ENCODE results near the gene GUCY1A2.

The GUCY1A2 gene

DNA sequence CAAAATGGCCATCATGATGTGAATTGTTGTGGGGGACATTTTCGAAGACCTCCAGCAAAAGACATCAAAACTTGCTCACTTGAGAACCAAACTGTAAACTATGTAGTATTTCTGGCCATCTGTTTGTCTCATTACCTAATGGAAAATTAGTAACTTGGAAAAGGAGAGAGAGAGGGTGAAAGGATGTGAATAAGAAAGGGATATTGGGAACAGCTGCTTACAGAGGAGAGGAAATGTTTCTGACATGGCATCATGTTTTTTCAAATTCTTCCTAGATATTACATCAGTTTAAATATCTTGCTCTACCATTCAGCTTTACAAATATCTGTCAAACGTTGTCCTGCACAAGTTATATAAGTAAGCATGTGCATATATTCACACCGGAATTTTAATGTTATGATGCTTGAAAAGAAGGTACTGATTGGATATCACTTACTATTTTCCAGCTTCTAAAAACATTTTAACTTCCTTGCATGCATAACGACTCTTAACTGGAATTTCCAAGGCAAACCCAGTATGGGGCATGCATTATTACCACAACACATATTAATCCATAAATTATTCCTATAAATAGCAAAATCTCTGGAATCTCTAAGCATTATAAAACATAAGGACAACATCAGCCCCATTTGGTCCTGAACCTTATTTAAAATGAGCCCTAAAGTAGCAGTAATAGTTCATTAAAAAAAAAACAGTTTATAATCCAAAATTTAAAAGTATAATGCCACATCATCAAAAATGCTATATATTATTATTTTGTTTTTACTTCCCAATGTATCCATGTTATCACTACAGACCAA lies 20.0 kb downstream of the GUCY1A2 start:
- DNase-seq = no peak

DNA sequence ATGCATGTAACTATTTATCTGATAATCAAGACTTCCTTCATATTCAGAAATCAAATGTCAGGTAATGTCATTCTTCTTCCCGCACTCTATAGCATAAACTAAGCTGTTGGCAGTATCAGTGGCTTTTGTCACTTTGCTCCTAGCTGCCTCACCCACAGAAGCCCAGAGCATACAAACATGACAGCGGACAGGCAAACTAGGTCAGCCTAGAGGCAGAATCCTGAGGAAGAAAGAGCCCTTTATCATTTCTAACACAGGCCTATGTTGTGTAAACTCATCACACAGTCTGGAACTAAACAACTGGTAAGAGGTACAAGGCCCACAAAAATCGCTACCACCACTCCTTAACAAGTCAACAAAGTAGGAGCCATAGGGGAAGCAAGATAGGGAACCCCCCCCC lies 21.0 kb downstream of the GUCY1A2 start:
- no peak for DNase-seq

DNA sequence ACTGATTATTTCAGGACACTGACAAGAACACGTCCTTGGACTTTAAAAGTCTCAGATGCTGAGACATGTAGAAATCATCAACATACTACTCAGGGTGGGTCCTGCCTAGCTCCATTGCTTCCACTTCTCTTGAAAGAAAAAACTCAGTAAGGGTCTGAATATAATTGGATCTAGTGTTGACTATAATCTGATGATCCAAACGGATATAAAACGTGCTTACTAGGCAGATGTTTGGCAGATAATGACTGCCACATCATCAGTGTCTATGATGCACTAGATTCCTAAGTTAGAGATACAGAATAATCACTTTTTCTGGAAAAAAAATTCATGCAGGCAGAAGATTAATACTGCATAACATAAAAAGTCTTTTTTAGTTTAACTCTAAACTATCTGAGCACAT lies 21.6 kb downstream of the GUCY1A2 start:
- no peak for DNase-seq

DNA sequence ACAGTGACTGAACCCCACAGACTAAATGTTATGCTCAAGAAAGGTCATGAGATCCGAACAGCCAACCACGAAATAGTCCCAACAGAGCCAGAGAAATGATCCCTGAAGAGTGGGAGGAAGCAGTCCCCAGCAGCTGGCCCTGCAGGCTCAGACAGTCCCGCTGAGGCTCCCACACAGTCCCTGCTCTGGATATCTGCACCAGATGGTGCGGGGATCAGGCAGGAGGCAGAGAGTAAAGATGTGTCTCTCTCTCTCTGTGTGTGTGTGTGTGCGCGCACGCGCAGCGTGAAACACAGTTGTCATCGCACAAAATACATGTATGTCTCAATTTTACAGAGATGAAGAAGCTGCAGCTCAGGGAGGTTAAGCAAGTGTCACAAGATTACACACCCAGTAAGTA lies 27.9 kb downstream of the GUCY1A2 start:
- DNase-seq = no peak

DNA sequence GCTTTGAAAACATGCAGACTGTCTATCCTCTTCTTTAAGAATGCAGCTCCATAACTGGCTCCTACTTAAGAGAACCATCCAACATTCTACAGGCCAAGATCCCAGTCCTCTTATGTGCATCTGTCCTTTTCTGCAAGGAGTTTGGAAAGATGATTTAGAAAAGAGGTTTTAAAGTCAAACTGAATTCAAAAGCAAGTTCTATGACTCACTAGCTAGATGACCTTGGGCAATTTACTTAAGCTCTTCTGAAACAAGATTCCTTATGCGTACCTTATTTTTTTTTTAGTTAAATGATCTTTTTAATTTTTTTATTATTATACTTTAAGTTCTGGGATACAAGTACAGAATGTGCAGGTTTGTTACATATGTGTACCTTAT lies 29.2 kb downstream of the GUCY1A2 start:
- no peak for DNase-seq

DNA sequence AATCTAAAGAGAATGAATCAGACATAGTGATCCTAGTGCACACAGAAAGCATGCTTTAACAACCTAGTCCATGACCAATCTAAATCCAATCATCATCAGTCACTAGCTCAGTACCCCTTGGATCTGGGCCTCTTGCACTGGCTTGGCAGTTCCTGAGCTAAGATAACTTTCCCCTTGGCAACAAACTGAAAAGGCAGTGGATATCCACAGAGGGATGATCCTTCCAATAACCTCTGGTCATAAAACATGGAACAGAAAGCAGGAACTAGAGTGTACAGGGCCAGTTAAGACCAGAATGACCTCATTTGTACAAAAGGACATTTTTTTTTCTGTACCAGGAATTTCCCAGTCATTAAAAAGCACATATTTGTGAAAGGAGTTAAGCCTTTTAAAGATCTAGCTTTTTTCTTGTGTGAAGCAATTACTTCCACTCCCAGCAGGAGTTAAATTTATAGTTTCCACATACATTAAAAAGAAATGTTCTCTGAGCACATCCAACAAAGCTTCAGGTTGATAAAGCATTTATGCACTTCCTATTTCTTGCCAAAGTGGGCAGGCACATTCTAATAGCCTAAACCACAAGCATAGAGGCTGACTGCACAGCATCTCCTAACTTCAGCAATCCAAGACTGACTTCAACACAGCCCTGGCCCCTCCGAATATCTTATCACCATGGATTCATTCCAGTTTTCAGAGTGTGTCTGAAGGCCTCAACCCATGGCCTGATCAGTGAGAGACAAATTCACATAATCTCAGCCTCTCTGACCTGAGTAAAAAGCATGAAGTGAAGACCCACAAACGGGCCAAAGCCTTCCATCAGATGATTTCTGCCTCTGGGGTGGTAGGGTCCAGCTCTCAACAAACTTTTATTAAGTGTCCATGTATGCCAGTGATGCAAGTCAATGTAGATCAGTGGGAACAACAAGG lies 29.9 kb downstream of the GUCY1A2 start:
- DNase-seq = no peak

DNA sequence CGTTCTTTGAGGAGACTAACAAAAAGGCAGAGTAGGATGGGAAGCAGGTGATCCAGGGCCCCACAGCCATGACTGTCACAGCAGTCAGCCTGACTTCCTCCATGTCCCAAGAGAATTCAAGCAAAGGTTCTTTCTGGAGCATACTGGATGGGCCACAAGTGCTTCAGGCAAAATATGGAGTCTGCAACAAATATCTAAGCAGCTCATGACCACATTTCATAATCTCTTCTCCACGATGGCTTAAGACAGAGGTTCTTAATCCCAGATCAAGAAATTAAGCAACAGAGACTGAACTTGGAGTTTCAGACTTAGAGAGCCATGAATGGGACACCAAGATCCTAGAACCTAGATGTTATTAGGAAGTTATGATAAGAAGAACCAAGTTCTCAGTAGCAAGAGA lies 31.6 kb downstream of the GUCY1A2 start:
- DNase-seq = no peak

DNA sequence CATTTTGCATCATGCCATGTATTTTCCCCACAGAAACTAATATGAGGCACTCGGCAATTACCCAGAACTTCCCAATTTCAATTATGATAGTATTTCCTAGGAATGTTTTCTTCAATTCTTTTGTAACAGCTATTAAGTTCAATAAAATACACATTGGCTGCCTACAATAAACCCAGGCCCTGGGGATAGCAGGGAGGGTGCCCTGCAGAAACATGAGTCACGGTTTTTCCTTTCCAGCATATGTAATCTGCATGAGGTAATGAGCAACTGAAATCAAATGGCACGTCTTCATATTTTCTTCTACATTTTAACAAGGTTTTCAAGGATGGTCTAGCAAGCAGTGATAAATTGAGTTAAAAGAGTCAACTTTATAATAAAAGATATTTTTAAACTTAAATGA lies 32.0 kb downstream of the GUCY1A2 start:
- DNase-seq = no peak

DNA sequence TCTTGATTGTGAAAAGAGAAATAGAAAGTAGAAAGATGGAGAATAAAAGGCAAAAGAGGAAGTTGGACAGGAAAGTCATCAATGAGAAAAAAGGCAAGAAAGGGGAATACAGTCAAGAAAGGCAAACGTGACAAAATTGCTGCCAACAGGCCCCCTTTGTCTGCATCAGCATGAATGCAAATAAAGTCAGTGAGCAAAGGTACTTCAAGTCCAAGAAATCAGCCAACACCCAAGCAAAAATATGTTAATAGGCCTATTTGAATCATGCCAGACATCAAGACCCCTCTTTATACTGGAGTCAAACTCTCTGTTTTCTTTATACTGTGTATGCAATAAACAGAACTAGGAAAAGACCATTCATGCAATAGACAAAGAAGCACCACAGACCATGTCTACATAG lies 34.3 kb downstream of the GUCY1A2 start:
- no peak for DNase-seq

DNA sequence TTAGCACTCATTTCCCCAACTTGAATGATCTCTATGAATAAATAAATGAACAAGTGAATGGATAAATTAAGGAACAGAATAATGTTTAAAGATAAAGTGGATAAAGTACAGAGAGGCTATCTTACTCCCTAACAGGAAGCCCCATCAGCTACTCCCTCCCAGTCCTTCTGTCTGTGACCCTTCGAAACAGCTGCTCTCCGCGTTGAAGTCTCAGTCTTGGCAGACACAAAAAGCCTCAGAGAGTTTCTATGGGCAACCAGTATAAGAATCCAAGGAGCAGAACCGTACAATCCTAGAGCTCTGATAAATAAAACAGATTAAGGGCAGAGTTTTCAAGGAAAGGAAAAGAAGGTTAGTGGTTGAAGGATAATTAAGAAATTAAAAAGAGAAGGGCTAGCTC lies 35.0 kb downstream of the GUCY1A2 start:
- no peak for DNase-seq

DNA sequence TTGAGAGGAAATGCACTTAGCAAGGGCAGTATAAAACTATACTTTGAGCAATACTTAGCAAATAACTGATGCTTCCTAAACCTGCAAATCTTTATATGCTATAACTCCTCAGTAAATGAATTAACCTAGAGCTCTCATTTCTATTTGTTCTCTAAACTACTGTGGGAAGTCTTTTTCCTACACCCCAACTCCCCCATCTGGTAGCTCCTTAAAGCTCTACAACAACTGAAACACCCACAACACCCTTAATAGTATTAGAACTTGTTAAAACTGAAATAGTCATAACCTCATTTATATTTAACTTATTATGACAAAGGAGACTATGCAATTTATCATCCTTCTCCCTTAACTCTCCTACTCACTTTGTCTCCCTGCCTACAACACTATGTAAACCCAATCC lies 43.4 kb downstream of the GUCY1A2 start:
- no peak for DNase-seq

DNA sequence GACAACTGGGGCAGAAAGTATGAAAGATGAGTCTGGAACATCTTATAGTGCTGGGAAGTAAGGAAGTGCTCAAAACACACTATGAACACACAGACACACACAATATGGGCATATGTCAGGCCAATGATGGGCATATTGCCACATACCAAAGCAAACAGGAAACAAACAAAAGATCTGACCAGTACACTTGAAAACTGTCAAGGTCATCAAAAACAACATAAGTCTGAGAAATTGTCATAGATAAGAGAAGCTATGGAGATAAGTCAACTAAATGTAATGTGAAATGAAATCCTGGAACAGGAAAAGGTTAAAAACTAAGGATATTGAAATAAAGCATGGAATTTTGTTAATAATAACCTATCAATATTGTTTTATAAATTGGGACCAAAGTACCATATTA lies 46.4 kb downstream of the GUCY1A2 start:
- DNase-seq = no peak

DNA sequence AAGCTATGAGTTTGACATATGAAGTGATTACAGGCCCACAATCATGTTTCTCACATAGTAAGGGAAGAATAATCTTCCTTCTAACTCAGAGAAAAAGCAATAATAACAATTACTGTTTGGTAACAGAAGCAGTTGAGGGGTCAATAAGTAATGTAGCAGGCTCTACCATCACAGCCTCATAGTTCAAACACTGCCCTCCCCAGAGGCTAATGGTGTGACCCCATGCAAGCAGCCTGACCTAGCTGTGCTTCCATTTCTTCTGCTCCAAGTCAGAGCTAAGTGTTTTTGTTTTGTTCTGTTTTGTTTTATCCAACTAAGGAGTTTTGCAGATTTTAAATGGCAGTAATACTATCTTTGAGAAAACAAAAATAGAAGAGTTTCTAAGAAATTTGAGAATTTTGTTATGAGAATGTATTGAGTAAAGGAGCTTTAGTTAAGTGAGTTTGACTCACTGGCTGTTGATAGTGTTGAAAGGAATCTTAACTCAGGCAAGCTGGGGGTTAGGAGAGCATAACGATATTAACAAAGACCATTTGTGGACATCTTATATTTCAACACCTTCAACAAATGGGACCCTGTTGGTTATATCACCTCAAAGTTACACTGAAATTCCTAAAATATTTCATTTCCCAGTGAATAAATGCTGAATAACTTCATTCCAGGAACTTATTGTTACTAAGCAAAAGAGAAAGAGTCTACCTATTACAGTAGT lies 48.5 kb downstream of the GUCY1A2 start:
- DNase-seq = no peak

DNA sequence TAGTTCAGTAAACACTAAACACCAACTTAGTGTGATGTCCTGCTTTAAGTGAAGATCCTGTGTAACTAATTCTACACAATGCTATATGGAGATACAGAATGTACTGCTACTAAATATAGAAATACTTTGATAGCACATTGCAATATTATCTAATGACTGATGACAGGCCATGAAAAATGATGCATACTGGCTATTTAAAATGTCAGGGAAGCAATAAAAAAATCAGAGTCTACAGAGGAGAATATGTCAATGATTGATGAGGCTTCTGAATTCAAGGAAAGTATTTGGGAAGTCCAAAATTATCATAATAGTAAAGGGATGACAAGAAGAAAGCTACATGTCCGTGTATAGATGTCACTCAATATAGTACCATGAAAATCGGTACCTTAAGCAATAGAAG lies 55.3 kb downstream of the GUCY1A2 start:
- DNase-seq = no peak

DNA sequence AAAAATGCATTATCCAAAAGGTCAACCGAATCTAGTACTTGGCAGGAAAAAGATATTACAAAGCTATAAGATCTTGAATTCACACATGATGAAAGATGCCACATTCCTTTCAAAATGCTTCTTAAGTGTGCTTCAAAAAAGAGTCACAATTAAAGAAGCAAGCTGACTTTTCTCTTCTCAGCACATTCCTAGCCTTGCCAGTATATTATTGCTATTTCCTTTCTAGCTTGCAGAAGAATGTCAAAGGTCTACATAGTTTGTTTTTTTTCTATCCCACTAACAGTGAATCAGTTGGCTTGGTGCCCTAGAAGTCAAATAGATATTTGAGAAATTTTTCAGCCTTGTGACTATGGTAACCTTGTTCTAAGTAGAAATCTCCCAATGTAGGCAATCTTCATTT lies 56.8 kb downstream of the GUCY1A2 start:
- DNase-seq = peak; percentile 20 to 73

DNA sequence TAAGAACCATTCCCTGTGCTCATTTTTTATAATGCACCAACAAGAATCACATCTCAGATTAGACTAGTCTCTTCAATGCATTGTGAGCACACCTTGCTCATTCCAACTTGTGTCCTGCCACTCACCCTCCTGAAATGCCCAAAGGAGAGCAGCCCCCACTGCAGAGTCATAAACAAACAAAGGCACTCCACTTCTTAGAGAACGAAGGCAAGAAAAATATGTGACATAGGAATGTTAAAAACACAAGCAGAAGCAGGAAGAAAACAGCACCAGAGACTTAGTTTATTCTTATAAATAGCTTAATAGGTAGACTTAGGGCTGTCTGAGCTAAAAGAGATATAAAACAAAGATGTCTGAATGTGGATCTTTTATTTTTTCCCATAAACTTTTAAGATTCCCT lies 57.2 kb downstream of the GUCY1A2 start:
- DNase-seq = no peak

DNA sequence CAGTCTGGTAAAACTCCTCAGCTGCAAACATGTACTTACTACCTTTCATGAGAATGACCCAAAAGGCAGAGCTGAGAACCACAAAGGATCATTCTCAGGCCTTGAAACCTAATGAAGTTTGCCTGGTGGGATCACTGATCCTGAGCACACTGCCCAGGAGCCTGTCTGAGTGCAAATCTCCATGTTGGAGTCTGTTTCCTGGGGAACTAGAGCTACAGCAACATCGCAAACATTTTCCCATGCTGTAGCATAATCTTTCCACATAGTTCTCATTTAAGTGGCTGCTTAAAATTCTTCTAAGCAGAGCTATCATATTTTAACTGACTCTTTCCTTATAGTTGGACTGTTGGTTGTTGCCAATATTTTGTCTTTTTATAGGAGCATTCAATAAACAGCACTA lies 58.5 kb downstream of the GUCY1A2 start:
- DNase-seq = no peak

DNA sequence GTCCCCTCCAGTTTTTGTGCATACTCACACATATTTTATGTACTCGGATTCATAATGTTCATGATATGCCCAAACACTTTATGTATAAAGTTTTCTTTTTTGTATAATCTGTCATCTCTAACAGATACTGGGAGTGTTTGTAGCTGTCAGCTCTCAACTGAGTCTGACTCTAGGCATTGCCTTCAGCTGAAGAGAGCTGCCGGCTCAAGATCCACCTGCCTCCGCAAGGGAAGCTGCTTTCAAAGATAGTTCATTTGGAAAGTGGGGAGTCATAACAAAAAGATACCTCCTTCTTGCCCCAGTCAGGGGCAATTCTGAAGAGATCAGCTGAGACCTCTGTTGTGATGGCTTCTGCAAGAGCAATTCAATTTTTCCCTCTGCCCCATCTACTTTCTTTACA lies 58.9 kb downstream of the GUCY1A2 start:
- no peak for DNase-seq

DNA sequence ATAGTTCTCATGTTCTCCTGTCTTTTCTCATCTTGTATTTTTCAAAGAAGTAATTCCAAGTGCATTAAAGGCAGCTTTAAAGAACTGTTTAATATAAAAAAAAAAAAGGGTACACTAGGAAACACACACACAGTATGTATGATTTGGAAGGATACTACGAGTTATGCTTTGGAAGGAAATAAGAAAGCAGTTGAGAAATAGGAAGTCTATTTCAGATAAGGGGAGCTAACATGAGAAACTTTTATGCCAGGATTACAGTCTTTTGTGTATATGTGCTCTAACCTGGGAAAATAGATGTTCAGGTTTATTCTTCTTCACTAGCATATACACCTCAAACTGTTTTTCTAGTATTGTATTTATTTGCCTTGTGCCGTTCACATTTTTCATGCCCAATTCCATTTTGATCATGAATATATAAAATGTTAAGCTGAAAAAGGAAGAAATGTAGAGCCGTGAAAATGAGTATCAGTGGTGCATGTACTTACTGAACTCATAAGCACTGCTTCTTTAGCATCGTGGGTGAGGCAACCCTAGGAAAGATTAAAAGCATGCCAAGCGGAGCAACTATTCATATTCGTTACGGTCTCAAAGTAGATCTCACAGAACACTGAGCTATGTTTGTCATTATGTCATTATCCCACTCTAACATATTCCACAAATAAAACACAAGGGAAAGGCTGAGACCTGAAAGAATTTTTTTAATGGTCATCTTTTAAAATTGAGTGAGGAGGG lies 59.6 kb downstream of the GUCY1A2 start:
- no peak for DNase-seq

DNA sequence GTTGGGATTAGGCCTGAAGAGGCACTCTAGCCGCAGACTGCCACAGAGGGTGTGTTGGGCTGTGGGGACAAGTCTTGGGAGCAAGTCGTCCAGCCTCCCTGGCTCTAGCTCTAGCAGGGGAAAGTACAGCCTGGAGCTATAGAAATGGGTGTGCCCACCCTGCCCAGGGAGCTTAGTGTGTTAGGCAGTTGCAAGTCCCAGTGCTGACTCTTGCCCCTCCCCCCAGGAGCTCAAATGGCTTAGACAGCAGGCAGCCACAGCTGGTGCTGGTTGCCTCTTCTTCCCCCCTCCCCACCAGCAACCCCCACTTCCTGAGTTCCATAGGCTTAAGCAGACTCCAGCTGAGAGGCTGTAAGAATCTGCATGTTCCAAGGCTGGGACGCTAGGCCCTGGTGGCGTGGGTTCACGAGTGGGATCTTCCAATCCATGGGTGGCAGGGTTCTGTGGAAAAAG lies 61.2 kb downstream of the GUCY1A2 start:
- DNase-seq = no peak

DNA sequence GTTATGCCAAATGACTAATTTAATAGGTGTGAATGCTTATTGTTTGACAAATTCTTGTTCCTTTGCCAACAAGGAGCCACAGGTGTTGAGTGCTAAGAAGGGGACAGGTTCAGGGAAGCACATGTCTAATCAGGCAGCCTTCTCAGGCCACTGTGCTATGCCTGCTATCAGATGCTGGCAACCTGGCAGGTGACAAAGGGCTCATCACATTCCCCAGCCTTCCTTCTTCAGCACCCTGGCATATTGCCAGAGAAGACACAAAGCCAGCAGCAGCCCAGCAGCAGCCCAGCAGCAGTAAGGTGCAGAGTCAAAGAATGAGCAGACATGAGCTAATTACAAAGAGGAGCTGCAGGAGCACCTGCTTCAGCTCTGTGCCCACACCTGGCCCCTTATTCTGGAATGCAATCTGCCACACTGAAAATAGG lies 68.2 kb downstream of the GUCY1A2 start:
- no peak for DNase-seq

DNA sequence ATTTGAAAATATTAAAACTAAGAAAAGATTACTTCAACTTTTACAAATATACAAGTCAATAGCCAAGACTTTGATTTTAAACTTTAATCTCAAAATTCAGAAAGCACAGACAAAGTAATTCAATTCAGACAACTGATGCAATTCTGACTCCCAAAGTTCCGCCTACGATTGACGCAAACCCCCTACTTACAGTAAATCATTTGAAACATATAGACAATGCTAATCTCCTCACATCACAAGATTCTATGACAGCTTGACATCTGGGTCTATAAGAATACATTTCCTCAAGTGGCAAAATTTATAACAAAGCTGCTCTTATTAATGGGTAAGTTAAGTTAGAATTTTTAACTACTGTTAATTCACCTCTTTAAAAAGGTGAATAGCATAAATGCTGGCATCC lies 75.2 kb downstream of the GUCY1A2 start:
- DNase-seq = no peak

DNA sequence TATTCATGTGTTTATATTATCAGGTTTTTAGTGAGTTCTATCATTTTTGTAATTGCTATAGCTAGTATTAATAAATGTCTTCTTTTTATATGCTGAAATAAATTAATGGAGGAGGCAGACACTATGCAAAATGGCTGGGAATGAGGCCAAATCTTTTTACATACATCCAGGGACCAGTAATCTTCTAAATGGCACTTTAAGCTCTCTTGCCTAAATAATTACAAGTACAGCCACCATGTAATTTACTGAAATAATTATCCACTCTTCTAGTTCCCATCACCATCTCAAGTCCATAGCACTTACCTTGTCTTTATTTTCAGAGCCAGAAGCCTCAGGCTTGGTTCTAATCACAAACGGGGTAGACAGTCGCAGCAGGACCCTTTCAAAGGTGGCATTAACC lies 79.1 kb downstream of the GUCY1A2 start:
- no peak for DNase-seq

All from SW 1271 (cell line).